Esophagus muscularis mucosa (tissue), 4 donors: ENCODE results near the gene CD99L2. TPM values are rescaled to one million over a fixed set of nuclear protein-coding genes. Genes with fewer than 3 reads are reported as not detected.

Source experiments
- DNase-seq: peaks from one replicate; pipeline ENCODE4 v3.0.0-alpha.2; 2017; ENCODE audit errors: extremely low spot score
- H3K27ac ChIP-seq, 4 donors: fragments of 200-600 bp; sonication (generic); replicated peaks in 1 of 4; 1 replicate in 3 of 4; 2 replicates in 1 of 4; pipeline ENCODE4 v1.5.1; 2016 to 2019; ENCODE audit warnings: mild to moderate bottlenecking in 1 of 4
- H3K27me3 ChIP-seq, 4 donors: fragments of 200-600 bp; sonication (generic); one replicate each; pipeline versions ENCODE4 v1.5.1 to v1.6.0; 2016 to 2019
- H3K36me3 ChIP-seq, 4 donors: fragments of 200-600 bp; sonication (generic); one replicate each; pipeline ENCODE4 v1.5.1; 2016 to 2019
- H3K4me1 ChIP-seq, 4 donors: fragments of 200-600 bp; sonication (generic); one replicate each; pipeline ENCODE4 v1.5.1; 2016 to 2019
- H3K4me3 ChIP-seq, 4 donors: fragments of 200-600 bp; sonication (generic); 1 replicate in 2 of 4; 2 replicates in 2 of 4; pipeline ENCODE4 v1.5.1; 2016 to 2019; ENCODE audit warnings: mild to moderate bottlenecking in 4 of 4, moderate library complexity in 1 of 4
- H3K9me3 ChIP-seq, 4 donors: fragments of 200-600 bp; sonication (generic); 1 replicate in 3 of 4; 2 replicates in 1 of 4; pipeline ENCODE4 v1.5.1; 2016 to 2019
- EP300 ChIP-seq: sonication (generic); formaldehyde crosslinking; IDR thresholded peaks from one replicate; pipeline ENCODE4 v1.6.1; 2017; ENCODE audit warnings: antibody characterized with exemption
- POLR2A ChIP-seq: fragments of 450-650 bp; IDR thresholded peaks from one replicate; pipeline ENCODE4 v1.6.1; 2017; ENCODE audit warnings: antibody characterized with exemption, moderate library complexity, mild to moderate bottlenecking, low read depth
- POLR2AphosphoS5 ChIP-seq, 2 donors: sonication (generic); formaldehyde crosslinking; IDR thresholded peaks; one replicate each; pipeline ENCODE4 v1.6.1; 2017; ENCODE audit warnings: antibody characterized with exemption in 2 of 2
- WGBS: methylation state at CpG from one replicate; pipeline ENCODE4 v1.1.5; 2018; 5-methylcytosine and 5-hydroxymethylcytosine counted together
- intact Hi-C: fragments of 100-400 bp; cut with DNase I; formaldehyde crosslinking; loops from one replicate; pipeline ENCODE4 v1.15.1; 2023
- total RNA-seq, 4 donors: library from RNA; depleted of rRNA; stranded (reverse); fragments of >200 nt; gene quantifications; one replicate each; pipeline versions ENCODE4 v1.1.0 to v1.2.1, GENCODE V29; 2016
- TF ChIP-seq, protein P1 (sequence below), 3 experiments: fragments of 200-600 bp in 2 of 3; fragments of 450-650 bp in 1 of 3; sonication (generic) in 2 of 3; IDR thresholded peaks; one replicate each; pipeline ENCODE4 v1.5.1; 2017 to 2019; ENCODE audit warnings: antibody characterized with exemption in 3 of 3, mild to moderate bottlenecking in 2 of 3, moderate library complexity in 1 of 3

Gene CD99L2
- total RNA-seq, 4 donors from 2014 or later, result 61.0 to 91.5 (median 70.1) TPM

DNA sequence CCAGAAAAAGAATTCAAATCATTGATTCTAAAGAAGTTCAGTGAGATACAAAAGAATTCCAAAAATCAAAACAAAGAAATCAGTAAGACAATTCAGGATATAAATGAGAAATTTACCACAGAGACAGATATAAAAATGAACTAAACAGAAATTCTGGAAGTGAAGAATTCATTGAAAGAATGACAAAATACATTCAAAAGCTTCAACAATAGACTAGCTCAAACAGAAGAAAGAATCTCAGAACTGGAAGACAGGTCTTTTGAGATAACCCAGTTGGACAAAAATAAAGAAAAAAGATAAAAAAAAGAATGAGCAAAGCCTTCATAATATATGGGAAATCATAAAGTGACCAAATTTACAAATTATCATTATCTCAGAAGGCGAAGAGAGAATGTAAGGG is 41.7 kb downstream of the CD99L2 start:
- DNase-seq, result no peak
- H3K27ac ChIP-seq, result no peak overlapping the region
- peaks cover 0 to 13% (median 0%) of the 10 kb centered on the region in 4 donors for H3K9me3 ChIP-seq
- H3K36me3 ChIP-seq, result no peaks in the 10 kb centered on the region
- intact Hi-C loops, result no loop called here
- 61% methylated on average over 1 of the region's 1 CpG for WGBS
- H3K27me3 ChIP-seq, result no peaks in the 10 kb centered on the region
- no peak for TF ChIP-seq EP300
- no peaks in the 10 kb centered on the region for H3K4me1 ChIP-seq
- no peak overlapping the region for H3K4me3 ChIP-seq

DNA sequence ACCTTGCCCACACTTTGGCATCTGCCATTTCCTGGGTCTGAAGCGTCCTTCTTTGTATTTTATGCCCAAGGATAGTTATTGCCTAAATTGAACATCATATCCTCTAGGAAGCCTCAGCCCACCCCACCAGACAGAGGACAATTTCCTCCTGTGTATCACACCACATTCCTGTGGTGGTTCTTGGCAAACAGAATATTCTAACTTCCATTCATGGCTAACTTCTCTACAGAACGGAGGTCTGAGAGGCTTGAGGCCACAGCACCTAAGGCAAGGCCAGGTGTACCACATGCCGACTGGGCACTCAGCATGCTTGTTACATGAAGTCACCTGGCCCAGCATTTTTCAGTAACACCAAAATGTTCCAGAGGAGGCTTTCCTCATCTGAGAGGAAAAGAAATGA is 42.4 kb downstream of the CD99L2 start:
- no peak for TF ChIP-seq POLR2AphosphoS5 (IDR thresholded peaks at IDR 0.05)
- TF ChIP-seq POLR2A, result no peak
- TF ChIP-seq EP300, result no peak
- TF ChIP-seq, protein P1, sequence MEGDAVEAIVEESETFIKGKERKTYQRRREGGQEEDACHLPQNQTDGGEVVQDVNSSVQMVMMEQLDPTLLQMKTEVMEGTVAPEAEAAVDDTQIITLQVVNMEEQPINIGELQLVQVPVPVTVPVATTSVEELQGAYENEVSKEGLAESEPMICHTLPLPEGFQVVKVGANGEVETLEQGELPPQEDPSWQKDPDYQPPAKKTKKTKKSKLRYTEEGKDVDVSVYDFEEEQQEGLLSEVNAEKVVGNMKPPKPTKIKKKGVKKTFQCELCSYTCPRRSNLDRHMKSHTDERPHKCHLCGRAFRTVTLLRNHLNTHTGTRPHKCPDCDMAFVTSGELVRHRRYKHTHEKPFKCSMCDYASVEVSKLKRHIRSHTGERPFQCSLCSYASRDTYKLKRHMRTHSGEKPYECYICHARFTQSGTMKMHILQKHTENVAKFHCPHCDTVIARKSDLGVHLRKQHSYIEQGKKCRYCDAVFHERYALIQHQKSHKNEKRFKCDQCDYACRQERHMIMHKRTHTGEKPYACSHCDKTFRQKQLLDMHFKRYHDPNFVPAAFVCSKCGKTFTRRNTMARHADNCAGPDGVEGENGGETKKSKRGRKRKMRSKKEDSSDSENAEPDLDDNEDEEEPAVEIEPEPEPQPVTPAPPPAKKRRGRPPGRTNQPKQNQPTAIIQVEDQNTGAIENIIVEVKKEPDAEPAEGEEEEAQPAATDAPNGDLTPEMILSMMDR (IDR thresholded peaks at IDR 0.05), result no peak
- Histone ChIP-seq H3K4me1 (no peaks in the 10 kb centered on the region), H3K9me3 (peaks cover 0 to 13% (median 0%) of the 10 kb centered on the region in 4 donors), H3K4me3 (no peak overlapping the region), H3K36me3 (no peaks in the 10 kb centered on the region), H3K27ac (no peak overlapping the region), H3K27me3 (no peaks in the 10 kb centered on the region)
- WGBS, result 90% methylated on average over 3 of the region's 3 CpGs
- no peak for DNase-seq
- intact Hi-C loops, result no loop called here

DNA sequence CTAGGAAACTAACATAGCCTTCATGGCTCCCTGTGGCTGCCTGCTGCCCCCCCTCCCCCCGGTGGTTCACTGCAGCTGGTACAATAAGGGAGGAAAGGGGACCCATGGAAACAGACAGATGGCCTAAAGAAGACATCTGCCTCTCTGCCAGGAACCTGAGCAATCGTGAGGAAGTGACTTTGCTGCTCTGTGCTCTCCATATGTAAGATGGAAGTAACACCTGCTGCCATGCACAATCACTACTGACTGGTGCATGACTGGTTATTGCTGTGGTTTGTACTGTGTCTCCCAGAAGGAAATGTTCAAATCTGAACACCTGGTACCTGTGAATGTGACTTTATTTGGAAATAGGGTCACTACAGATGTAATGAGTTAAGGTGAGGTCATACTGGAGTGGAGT is 43.6 kb downstream of the CD99L2 start:
- TF ChIP-seq POLR2A (no peak), EP300 (no peak), POLR2AphosphoS5 (IDR thresholded peaks at IDR 0.05) (no peak)
- TF ChIP-seq, protein P1 (IDR thresholded peaks at IDR 0.05), result no peak
- Histone ChIP-seq H3K36me3 (no peaks in the 10 kb centered on the region), H3K4me3 (no peak overlapping the region), H3K4me1 (no peaks in the 10 kb centered on the region), H3K9me3 (peaks cover 0 to 13% (median 0%) of the 10 kb centered on the region in 4 donors), H3K27me3 (no peaks in the 10 kb centered on the region), H3K27ac (no peak overlapping the region)
- DNase-seq, result no peak
- intact Hi-C loops, result no loop called here
- 100% methylated on average over 2 of the region's 2 CpGs for WGBS

DNA sequence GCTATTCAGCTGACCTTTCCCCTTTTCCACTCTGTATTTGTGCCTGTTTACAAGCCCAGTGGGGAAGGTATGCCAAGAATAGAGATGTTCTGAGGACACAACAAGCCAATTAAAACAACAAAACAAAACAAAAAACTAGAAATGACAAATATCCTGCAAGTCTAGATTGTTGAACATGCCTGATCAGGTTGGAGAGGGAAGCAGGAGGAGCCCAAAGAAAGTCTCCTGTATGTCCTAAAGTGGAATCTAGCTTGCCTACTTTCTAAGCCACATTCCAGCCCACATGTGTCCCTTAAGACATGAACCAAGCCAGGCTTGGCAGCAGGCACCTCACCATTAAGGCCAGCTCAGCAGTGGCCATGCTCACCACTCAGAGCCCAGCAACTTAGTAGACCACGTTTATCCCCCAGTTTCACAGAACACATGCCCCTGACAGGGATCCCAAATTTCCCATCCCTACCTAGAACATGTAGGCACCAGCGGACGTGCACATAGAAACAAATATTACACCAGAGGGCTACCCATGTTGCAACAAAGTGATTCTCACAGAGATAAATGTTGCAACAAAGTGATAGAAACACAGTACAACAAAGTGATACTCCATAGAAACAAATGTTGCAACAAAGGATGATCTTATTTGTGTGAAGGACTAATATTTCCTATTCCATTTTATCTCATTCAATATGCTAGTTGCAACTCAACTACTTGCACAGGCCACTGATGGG is 48.3 kb downstream of the CD99L2 start:
- no peak for DNase-seq
- intact Hi-C loops, result no loop called here
- Histone ChIP-seq H3K36me3 (no peaks in the 10 kb centered on the region), H3K4me1 (no peaks in the 10 kb centered on the region), H3K27me3 (no peaks in the 10 kb centered on the region), H3K4me3 (no peak overlapping the region), H3K9me3 (no peaks in the 10 kb centered on the region), H3K27ac (no peak overlapping the region)
- no peak for TF ChIP-seq POLR2A
- no peak for TF ChIP-seq POLR2AphosphoS5 (IDR thresholded peaks at IDR 0.05)
- TF ChIP-seq, protein P1 (IDR thresholded peaks at IDR 0.05), result no peak
- TF ChIP-seq EP300, result no peak
- WGBS, result 75% methylated on average over 3 of the region's 3 CpGs

DNA sequence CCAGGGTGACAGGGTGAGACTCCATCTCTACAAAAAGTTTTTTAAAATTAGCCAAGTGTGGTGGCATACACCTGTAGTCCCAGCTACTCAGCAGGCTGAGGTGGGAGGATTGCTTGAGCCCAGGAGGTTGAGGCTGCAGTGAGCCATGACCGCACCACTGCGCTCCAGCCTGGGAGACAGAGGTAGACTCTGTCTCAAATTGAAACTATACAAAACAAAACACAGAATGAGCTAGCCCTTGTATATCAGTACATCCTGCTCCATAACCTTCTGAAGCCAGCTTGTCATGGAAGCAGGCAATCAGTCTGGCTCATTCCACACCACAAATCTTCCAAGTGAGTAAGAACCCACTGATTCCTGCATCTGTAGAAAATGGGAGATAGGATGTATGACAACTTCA is 49.0 kb downstream of the CD99L2 start:
- Histone ChIP-seq H3K27me3 (no peaks in the 10 kb centered on the region), H3K4me3 (no peak overlapping the region), H3K9me3 (no peaks in the 10 kb centered on the region), H3K4me1 (no peaks in the 10 kb centered on the region), H3K27ac (no peak overlapping the region), H3K36me3 (no peaks in the 10 kb centered on the region)
- 92% methylated on average over 2 of the region's 2 CpGs for WGBS
- no peak for DNase-seq
- TF ChIP-seq, protein P1 (IDR thresholded peaks at IDR 0.05), result no peak
- TF ChIP-seq POLR2AphosphoS5 (IDR thresholded peaks at IDR 0.05), result no peak
- no peak for TF ChIP-seq POLR2A
- TF ChIP-seq EP300, result no peak
- intact Hi-C loops, result no loop called here
